OCI-LY1 (cell line): ENCODE data around the gene PLA2G3.

Experiments
- EZH2 ChIP-seq: fragments of 200-600 bp; sonication (generic), shearing (Covaris generic); IDR thresholded peaks from 2 replicates; pipeline ENCODE4 v1.8.0; 2017; ENCODE audit warnings: borderline replicate concordance, mixed run types, mild to moderate bottlenecking, antibody characterized with exemption, low read length, moderate library complexity, mixed read lengths
- TF ChIP-seq, protein P1 (sequence below): fragments of 200-600 bp; sonication (generic), shearing (Covaris generic); IDR thresholded peaks from 2 replicates; pipeline ENCODE4 v1.5.1; 2017; ENCODE audit warnings: mild to moderate bottlenecking, antibody characterized with exemption, low read length, moderate library complexity, mixed read lengths

DNA sequence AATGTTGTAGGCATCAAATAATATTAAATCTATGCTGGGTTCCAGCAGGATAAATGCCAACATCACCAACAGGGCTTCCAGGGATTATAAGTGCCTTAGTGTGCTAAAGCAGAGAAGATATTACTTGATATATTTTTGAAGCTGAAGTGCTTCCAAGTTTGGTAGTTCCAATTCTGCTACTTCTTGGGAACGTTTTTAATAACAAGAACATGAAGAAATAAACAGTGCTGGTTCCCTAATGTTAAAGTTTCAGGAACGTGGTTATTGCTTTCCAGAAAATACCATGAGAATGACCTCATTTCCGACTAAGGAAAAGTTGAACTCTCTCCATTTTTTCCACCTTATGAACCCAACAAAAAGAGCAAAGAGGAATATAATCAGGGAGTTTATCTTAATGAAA lies 15.1 kb upstream of the PLA2G3 start:
- TF ChIP-seq, protein P1, sequence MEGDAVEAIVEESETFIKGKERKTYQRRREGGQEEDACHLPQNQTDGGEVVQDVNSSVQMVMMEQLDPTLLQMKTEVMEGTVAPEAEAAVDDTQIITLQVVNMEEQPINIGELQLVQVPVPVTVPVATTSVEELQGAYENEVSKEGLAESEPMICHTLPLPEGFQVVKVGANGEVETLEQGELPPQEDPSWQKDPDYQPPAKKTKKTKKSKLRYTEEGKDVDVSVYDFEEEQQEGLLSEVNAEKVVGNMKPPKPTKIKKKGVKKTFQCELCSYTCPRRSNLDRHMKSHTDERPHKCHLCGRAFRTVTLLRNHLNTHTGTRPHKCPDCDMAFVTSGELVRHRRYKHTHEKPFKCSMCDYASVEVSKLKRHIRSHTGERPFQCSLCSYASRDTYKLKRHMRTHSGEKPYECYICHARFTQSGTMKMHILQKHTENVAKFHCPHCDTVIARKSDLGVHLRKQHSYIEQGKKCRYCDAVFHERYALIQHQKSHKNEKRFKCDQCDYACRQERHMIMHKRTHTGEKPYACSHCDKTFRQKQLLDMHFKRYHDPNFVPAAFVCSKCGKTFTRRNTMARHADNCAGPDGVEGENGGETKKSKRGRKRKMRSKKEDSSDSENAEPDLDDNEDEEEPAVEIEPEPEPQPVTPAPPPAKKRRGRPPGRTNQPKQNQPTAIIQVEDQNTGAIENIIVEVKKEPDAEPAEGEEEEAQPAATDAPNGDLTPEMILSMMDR, result no peak
- no peak for TF ChIP-seq EZH2
